Ramos (cell line): ENCODE data around the gene EYA3.

Source experiments
- in situ Hi-C: fragments of 300-500 bp; cut with MboI; formaldehyde crosslinking; loops from one replicate; pipeline ENCODE4 v1.14.3; 2022; ENCODE audit warnings: low sequenced_read_pairs; ENCODE audit not compliant: unreplicated experiment

EYA3 gene

DNA sequence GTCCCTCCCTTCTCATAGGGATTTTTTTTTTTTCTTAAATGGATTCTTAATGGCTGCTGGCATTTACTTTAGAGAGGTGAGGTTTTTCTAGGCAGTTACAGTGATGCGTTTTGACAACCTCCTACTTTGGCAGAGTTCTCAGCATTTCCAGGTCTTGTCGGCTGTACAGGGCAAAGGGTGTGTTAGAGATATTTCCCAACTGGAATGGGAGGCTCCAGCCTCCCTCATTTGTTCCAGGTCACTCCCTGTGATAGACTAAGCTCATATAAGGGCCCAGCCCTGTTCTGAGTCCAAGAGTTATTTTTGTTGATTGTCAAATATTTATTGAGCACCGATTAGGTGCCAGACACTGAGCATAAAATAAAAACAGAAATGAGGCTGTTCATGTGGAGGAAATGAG lies 136.3 kb downstream of the EYA3 start:
- in situ Hi-C loops: loop anchor here (10.0 kb wide), 1 partner anchor 277 kb away; the partner anchor contains the start of gene IFI6

- in situ Hi-C loops: loop anchor here (10.0 kb wide), 1 partner anchor 277 kb away; the partner anchor contains the start of gene IFI6
Observed at GRCh38 chr1:27951396-27951795, 137.0 kb downstream of the EYA3 start.

- in situ Hi-C loops: no loop called here
Observed at GRCh38 chr1:27949027-27949426, 139.4 kb downstream of the EYA3 start.

- in situ Hi-C loops: no loop called here
Observed at GRCh38 chr1:27945020-27945419, 143.4 kb downstream of the EYA3 start.

DNA sequence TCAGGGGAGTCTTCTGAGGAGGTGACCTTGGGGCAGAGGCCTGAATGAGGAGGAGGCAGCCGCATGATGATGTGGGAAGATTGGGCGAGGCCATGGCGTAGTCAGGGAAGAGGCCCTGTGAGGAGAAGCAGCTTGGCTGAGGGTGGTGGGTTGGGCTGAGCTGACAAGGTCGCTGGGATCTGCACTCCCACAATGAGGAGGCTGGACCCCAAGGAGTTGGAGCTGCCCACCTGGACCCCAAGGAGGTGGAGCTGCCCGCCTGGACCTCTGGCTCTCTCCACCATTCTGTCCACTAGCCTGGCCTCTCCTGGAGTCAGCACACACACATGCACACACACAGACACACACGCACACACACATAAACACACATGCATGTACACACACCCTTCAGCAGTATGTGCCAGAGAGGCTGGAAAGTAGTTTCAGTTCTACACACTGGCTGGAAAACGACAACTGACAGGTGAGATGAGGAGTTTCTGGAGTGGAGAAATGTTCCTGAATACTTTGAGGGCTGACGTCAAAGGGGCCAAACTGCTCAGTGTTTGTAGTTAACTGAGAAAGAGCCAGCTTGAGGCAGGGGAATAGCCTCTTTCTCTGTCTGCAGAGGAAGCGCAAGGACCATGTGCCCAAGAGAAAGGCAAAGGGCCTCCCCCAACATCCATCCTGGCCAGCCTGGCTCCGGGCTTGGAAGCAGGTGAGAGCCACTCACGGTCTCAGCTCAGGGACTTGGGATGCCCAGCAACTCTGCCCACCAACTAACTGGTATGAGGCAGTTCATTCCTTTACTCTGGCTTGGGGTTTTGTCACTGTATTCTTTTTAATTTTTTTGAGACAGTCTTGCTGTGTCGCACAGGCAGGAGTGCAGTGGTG lies 146.5 kb downstream of the EYA3 start:
- in situ Hi-C loops: no loop called here

DNA sequence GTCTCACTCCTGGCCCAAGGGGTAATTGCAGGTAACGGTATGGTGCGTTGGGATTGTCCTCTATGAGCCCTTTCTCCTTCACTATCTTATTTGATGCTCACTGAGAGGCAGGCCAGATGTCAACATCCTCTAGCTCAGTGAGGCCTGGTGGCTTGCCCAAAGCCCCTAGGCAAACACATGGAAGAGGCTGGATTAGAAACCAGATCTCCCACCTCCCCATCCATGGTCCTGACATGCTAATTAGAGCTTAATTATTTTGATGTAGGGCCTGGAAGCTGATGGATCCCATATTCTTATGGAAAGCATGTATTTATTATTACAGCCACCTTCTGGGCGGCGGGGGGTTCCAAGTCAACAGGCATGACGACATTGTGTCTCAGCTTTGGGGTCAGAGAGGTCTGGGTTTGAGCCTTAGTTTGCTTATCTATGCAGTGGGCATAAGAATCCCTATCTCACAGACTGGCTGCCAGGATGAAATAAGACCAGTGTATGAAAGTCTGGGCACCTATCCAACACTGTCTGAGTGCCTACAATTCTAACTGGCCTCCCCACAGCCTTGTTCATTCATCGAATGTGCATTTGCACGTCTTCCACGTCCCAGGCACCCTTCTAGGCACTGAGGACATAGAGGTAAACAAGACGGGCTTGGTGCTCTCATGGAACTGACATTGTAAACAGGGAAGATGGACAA lies 147.4 kb downstream of the EYA3 start:
- in situ Hi-C loops: no loop called here

DNA sequence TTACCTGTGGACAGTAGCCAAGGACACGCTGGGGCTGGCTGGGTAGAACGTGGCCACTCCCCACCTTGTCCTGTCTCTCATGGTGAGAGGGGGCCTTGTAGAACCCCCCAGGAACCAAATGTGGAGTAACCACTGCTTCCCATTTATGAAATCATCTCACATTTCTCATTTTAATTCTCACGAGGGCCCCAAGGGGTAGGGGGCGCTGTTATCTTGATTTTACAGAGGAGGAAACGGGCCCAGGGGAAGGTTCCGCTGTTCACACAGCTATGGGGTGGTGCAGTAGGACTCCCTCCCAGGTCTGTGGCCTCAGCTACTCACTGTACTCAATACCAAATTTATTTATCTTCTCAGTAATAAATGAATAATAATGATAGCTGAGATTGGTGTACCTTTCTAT lies 148.1 kb downstream of the EYA3 start:
- in situ Hi-C loops: no loop called here

DNA sequence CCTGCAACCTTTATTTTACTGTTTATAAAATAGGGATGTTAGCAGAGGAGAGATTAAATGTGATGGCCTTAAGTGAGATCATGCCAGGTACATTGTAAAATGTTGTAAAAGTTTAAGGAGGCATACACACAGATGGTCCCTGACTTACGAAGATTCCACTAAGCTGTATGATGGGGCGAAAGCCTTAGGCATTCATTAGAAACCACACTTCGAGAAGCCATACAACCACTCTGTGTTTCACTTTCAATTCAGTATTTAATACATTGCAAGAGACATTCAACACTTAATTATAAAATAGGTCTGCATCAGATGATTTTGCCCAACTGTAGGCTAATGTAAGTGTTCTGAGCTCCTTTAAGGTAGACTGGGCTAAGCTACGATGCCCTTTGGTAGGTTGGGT lies 149.9 kb downstream of the EYA3 start:
- in situ Hi-C loops: no loop called here

- in situ Hi-C loops: no loop called here
Observed at GRCh38 chr1:27937524-27937836, 150.9 kb downstream of the EYA3 start.

DNA sequence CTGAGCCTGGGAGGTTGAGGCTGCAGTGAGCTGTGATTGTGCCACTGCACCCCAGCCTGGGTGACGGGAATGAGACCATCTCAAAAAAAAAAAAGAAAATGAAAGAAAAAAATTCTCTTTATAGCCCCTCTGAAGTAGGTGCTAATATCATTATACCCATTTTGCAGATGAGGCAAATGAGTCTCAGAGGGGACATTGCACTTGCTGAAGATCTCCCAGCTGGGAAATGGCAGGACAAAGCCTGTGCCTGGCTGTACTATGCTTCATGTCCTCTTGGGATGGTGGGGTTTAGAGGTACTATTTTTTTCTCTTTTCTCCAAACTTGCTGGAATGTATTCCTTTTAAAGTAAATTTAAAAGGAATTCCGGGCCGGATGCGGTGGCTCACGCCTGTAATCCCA lies 152.0 kb downstream of the EYA3 start:
- in situ Hi-C loops: no loop called here

GRCh38 chr1:27935721-27936120 lies 152.7 kb downstream of the EYA3 start:
- in situ Hi-C loops: no loop called here

DNA sequence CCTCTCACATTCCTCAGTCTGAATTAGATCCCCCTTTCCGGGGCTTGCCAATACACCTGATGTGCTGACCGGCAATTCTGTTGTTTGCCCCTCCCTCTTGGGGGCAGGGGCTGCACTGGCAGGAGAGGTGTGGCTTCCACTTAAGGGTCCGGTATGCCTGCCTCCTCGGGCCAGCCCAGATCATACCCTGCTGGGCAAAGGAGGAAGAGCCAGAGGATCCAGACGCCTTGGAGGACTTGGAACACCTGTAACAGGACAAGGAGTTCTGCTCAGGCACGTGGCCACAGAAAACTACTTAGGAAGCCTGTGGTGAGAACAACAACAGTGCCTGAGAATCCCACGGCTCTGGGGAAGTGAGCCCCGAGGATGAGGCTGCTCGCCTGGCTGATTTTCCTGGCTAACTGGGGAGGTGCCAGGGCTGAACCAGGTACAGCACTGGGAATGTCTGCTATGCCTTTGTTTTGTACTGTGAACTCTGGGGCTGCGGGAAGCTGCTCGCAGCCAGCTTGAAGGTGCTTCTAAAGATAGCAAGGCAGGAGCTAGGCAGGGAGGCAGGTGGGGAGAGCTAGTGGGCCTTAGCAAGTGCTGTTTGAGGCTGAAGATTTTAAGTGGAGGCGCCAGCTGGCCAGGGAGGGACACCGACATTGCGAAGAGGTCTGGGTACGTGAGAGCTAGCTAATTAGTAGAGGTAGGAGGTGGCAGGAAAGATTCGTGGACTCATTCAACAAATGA lies 153.4 kb downstream of the EYA3 start, which contains the start of gene SMPDL3B:
Gene SMPDL3B (plus strand): TSS at position 183 of the 732 bp plus-strand sequence. CDS start 184 bp downstream, at position 367.
- in situ Hi-C loops: no loop called here

DNA sequence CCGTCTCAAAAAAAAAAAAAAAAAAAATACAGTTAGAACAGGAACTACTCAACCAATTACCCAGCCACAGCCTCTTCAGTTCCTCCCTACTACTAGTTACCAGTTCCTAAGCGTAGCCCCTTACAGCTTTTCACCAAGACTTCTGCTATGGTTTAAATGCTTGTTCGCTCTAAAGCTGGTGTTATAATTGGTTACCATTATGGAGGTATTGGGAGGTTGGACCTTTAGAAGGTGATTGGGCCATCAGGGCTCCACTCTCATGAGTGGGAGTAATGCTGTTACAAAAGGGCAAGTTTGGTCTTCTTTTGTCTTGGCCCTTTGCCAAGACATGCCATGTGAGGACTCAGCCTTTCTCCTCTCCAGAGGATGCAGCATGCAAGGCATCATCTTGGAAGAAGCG lies 156.7 kb downstream of the EYA3 start:
- in situ Hi-C loops: no loop called here

- in situ Hi-C loops: no loop called here
Observed at GRCh38 chr1:27931184-27931583, 157.2 kb downstream of the EYA3 start.

DNA sequence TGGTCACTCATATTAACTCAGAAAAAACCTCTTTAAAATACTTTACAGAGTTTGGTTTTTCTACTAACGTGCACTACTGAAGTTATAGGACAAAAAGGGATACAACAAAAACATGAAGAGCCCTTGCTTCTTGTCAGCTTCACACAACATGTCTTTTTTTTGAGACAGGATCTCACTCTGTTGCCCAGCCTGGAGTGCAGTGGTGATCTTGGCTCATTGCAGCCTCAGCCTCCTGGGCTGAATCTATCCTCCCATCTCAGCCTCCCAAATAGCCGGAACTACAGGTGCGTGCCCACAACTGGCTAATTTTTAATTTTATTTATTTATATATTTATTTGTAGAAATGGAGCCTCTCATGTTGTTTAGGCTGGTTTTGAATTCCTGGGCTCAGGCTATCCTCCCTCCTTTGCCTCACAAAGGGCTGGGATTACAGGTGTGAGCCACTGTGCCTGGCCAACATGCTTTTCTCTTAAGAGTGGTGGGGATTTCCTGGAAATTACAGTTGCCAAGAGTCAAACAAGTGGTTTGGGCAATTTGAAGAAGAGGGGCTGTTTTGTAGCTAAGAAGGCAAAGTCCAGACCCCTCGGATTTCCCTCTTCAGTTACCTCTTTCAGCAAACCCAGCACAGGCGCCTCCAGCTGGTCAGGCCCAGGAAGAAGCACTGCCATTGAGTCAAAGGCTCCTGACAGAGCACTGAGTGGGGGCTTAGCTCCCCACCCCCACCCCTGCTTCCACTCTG lies 160.0 kb downstream of the EYA3 start:
- in situ Hi-C loops: no loop called here

DNA sequence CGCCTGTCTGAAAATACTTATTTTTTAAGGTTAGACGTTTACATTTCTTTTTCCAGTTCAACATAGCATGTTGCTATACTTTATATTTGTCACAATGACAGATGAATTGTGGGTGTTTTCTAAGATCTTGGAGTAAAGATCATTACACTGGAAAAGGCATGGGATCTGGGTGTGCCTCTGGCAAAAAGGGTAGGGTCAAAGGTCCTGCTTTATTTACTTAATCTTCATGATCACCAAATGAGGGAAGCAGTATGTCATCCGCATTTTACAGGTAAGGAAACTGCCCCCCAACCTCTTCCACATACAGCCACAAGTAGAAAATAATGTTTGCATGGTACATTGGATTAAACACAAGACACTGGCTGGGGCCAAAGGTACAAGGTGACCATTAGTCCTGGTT lies 166.1 kb downstream of the EYA3 start:
- in situ Hi-C loops: no loop called here
